ENCODE measurements around the gene FDXR.
"Not testable (repeated sequence)": the region's sequence is repeated elsewhere in the genome, so short reads cannot be mapped to it uniquely, and the experiment has no call there.

Gene FDXR

DNA sequence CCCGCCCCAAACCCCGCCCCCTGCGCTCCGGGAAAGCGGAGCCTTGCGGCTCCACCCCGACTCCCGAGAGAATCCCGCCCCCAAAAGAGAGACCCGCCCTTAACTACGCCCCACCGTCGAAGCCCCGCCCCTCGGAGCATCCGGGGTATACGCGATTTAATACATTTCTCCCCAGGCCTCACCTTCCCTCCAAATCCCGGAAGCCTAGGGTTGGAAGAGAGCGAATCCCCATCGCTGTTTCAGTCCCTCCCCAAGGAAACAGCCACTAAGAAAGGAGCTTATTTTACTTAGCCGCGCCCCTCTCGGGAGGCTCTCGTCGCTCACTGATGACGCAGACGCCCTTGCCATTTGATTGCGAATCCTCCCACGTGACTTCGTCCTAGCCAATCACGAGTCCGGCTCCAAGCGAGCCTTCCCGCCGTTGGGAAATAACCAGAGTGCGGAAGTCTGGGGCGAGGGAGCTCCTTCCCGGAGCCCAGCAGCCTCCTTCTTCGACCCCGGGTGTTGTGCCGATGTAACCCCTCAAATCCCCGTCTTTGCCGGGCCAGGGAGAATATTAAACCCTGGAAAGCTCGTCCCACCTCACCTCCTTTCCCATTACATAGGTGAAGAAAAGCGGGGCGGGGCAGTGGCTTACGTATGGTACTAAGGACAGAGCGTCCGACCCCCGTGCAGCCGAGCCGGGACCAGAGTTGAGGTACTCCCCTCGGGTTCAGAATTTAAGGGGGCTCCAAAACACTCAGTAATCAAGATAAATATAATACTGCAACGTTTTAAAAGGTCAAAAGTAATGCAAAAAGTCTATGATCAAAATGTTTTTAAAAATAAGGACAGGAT is 461 bp upstream of the FDXR start:
- in situ Hi-C loops (cut with MboI; ENCODE audit: low sequenced_read_pairs): no loop called here

DNA sequence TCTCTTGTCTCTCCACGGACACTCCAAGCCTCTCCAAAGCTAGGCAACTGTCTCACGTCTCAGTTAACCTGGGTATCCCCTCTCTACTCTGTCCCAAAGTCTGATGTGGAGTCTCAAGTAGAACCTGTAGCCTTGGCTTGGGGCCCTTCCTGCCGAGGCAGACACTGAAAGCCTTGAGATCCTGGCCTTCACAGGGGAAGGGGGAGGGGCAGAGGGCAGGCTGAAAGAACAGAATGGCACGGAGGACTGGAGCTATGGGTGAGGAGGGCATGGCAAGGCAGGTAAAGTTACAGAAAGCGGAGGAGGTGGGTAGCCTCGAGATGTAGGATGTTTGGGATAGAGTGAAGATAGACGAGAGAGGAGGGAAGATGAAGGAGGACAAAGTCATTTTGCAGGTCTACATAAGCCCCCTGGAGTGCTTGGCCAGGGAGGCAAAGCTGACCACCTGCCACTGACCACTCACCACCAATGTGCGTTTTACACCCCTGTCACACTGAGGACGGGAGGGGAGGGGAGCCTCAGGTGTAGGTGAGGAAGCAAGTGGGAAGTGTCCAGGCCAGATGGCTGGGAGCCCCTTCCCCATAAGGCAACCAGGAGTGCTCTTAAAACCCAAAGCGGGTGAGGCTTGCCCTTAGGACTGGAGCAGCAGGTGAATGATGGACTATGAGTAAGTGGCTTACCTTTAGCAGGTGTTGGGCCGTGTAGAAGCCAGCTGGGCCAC is 1.3 kb downstream of the FDXR start:
- in situ Hi-C loops (cut with MboI; ENCODE audit: low sequenced_read_pairs): no loop called here

DNA sequence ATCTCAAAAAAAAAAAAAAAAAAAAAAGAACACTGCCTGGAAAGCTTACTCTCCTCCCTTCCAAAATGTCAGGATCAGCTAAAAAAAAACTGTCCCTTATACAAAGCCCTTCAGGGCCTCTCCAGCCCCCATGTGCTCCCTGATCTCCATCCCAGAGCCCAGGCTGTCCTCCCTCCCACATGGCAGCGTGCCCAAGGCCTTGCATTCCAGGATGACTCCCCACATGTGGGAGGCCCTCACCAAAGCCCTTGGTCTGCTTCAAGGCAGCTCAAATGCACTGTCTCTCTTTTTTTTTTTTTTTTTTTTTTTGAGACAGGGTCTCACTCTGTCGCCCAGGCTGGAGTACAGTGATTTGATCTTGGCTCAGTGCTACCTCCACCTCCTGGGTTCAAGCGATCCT is 2.3 kb downstream of the FDXR start:
- in situ Hi-C loops (cut with MboI; ENCODE audit: low sequenced_read_pairs): no loop called here

DNA sequence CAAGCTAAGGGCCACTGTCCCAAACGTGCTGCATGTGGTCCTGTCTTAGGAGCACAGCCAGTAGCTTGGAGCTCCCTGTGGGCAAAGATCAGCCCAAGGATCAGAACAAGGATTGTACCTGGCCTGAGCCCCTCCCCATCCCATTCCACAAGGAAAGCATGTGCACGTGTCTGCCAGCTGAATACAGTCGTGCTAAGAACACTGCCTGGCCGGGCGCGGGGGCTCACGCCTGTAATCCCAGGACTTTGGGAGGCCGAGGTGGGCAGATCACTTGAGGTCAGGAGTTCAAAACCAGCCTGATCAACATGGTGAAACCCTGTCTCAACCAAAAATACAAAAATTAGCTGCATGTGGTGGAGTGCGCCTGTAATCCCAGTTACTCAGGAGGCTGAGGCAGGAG is 2.8 kb downstream of the FDXR start:
- in situ Hi-C loops (cut with MboI; ENCODE audit: low sequenced_read_pairs): not testable (repeated sequence)

DNA sequence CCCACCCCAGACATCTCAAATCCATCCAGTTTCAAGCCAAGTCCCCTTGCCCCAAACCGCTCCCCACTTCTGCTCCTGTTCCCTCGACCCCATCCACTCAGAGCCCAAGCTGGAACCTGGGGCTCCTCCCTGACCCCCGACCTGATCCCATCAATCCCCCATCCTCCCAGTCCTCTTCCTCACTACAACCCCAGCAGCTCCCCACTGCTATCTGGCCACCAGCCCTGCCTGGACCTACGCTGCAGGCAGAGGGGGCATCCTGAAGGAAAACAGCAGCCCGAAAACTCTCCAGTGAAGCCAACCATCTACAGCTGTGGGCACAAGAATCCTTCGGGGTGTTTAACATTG is 3.9 kb downstream of the FDXR start:
- in situ Hi-C loops (cut with MboI; ENCODE audit: low sequenced_read_pairs): loop anchor here (10.0 kb wide), 1 partner anchor 214 kb away; no protein-coding TSS in a partner anchor

DNA sequence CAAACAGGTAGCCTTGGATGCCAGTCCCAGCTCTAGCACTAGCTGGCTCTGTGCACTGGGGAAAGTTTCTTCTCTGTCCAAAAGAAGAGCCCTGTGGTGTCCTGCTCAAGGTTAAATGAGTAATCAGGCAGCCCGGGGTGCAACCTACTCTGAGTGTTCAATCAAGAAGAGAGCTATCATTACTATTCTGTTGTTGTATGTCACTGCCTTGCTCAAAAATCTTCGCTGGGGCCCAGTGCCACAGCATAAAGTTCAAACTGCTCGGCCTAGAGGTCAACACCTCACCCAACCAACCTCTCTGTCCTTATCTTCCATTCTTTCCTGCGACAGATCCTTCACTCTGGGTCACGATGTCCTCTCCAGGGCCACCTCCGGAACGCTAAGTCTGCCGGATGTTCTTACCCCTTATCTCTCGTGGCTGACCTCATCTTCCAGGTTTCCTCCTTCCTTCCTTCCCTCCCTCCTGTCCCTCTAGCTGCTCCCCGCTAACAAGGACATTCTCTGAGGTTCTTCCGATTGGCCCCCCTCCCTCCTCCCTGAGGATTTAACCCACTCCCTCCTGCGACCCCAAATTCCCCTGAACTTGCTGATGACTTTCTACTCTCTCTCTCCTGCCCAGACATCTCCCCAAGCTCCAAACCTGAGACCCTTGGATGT is 4.4 kb downstream of the FDXR start:
- in situ Hi-C loops (cut with MboI; ENCODE audit: low sequenced_read_pairs): loop anchor here (10.0 kb wide), 1 partner anchor 214 kb away; no protein-coding TSS in a partner anchor

DNA sequence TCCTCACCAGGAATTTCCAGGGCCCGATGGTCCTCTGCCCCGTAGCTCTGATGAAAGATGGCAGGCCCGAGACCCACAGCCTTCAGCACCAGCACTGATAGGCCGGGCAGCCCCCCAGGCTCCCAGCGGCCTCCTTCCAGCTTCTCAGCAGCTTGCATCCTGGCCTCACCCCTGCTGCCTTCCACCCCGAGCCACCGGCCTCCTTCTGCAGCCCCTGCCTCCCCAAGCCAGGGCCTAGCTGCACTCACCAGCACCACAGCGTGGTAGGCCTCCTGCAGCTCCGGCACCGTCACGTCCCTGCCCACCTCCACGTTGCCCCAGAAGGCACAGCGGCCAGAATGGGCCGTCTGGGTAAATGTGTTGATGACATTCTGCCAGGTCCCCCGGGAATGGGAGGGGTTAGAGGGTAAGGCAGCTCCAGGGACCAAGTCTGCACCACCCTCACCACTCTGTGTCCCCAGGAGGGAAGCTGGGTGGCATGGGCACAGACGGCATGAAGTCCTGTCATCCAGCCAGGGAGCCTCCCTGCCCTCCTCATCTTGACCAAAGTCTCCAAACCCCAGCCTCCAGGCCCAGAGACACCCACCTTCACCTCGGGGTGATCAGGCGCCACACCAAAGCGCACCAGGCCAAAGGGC is 6.5 kb downstream of the FDXR start:
- in situ Hi-C loops (cut with MboI; ENCODE audit: low sequenced_read_pairs): loop anchor here (10.0 kb wide), 1 partner anchor 212 kb away; no protein-coding TSS in a partner anchor

DNA sequence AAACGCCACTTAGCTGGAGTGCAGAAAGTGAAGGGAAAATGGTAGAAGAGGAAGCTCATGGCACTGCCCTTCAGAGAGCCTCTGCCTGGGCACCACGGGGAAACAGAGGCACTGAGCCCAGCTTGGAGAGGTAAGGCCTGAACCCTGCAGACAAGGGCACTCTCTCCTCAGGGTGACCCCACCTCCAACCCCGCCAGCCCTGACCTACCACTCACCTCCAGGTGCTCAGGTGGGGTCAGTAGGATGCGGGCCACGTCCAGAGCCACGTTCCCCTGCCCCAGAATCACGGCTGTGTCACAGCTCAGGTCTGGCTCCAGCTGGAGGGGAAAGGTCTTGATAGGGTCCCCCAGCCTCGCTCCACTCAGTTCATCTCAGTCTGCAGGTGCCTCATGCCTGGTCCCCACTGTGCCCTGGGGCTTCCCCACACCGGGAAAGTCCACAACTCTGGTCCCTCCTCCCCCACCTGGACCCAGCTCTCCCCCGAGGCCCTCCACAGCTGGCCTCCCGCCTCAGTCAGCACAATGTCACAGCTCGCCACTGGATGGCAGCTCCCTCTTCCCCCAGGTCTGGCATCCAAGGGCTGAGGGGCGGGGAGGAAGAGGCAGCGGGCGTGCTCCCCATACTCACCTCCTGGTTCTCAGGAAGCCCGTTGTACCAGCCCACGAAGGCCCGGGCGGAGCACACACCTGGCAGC is 7.1 kb downstream of the FDXR start:
- in situ Hi-C loops (cut with MboI; ENCODE audit: low sequenced_read_pairs): loop anchor here (10.0 kb wide), 1 partner anchor 211 kb away; no protein-coding TSS in a partner anchor

DNA sequence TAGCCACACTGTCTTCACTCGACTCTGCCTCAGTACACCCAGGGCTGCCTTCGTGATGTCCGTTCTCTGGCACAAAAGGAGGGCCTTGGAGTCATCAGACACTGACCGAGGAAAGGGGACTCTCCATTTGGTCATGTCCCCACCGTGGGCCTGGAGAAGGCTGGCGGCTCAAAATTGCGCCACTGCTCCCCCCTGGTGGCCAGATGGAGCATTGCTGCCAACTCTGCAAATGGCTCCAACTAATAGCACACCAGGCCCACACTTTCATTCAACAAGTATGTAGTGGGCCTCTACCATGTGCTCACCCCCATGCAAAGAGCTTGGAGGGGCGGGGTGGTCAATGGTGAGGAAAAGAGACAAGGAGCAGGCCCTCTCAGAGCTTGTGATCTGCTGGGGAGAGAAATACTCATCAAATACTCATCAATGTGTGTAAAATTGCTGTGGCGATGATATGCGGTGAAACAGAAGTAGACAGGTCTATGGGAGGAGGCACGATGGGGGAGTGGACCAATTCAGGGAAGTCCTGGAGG is 7.9 kb downstream of the FDXR start:
- in situ Hi-C loops (cut with MboI; ENCODE audit: low sequenced_read_pairs): loop anchor here (5.0 to 10.0 kb wide), 2 partner anchors 73 to 210 kb away; no protein-coding TSS in a partner anchor

DNA sequence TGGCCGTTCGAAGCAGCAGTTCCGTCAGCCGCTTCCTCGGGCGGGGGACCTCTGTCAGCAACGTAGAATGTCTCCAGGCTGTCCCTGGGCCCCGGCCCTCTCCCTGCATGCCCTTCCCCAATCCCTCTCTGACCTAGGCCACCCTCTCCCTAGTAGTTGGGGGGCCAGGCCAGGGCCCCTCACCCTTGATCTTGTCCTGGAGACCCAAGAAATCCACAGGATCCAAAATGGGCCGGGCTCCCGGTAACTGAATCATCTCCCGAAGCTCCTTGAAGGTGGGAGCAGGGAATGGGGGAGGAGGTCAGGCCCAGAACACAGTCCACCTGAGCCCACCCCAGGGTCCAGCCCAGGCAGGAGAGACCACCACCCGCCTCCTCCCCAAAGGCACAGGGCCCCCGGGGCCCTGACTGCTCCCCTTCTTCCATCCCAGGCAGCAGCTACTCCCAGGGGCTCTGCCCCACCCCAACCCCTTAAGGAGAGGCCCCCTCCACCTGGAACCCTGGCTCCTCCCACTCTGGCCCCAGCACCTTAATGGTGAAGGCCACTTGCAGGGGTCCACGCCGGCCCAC is 8.4 kb downstream of the FDXR start:
- in situ Hi-C loops (cut with MboI; ENCODE audit: low sequenced_read_pairs): loop anchor here (5.0 to 10.0 kb wide), 2 partner anchors 72 to 210 kb away; no protein-coding TSS in a partner anchor

DNA sequence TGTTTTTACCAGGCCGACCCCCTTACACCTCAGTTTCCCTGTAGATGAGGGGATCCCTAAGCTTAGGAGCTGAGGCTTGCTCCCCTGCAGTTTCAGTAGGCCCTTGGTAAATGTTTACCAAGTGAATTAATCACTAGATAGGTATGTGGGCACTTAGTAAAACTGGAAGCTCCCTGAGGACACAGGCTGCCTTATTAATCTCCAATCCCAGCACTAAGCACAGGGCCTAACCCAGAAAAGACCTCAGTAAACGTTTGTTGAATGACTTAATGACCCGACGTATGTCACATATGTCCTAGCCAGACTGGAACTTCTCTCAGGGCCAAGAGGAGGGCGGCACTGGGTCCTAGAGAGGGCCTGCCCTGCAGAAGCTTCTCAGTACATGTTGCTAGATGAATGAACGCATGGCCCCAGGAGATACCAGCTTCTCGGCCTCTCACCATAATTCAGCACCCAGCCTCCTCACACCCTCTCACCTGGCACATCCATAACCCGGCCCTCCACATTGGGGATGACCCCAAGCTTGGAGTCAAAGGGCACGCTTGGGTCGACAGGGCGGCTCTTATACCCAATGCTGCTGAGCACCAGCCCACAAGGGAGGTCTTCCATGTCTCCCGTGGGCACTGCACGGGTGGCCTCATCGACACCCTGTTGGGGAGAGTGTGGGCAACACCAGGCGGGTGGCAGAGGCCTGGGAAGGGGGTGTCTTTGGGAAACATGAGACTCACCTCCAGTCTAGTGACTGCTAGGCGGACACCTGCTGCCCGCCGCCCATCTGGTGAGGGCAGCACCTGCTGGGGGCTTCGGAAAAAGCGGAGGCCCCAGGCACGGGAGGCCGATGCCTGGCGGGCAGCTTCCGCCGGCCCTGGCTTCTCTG is 9.1 kb downstream of the FDXR start:
- in situ Hi-C loops (cut with MboI; ENCODE audit: low sequenced_read_pairs): loop anchor here (5.0 to 10.0 kb wide), 2 partner anchors 71 to 209 kb away; no protein-coding TSS in a partner anchor

DNA sequence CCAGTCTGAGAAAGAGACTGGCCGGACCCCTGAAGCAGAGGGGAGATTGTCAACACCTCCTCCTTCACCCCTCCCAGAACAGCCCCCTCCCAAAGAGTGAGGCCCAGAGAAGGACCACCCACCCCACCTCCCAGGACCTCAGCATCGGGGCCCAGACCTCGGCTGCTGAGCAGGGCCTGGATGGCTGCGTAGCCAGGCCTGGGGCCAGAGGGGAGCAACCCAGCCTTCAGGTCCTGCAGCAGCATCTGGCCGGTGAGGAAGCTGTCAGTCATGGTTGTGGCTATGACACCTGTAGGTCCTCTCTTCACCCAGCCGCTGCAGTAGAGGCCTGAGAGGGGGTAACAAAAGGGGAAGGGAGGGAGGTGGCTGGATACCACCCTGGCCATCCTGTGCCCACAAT is 9.9 kb downstream of the FDXR start:
- in situ Hi-C loops (cut with MboI; ENCODE audit: low sequenced_read_pairs): loop anchor here (5.0 to 10.0 kb wide), 2 partner anchors 71 to 208 kb away; no protein-coding TSS in a partner anchor

DNA sequence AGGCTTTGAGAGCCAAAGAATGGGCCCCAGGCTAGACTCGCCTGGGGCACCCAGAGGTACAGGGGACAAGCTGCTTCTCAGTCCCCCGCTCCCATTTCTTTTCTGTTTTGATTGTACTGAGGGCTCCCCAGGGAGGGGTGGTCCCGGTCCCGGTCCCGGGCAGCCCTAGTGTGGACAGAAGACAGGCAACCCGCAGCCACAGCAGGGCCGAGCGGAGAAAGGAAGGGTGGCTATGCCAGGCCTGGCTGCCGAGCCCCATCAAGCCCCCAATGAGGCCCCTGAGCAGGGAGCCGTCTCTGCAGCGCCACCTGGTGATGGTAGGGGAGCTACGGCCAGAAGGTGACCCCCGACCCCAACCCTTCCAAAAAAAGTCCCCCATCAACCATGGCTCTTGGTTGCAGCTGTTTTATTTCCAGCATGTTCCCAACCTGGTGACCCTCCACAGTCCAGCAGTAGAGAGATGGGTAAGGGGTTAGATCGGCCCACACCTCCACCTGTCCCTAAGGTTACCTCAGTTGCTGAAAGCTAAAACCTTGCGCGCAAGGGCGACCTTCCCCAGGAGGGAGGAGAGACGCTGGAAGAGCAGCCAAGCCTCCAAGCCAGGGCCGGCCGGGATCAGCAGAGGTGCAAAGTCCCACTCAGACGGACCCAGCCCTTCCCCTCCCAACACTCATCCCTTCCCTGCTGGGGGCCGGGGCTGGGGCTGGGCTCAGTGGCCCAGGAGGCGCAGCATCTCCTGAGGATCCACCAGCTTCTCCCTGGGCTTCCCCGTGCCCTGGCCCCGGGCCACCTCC is 10.5 kb downstream of the FDXR start:
- in situ Hi-C loops (cut with MboI; ENCODE audit: low sequenced_read_pairs): loop anchor here (5.0 to 10.0 kb wide), 2 partner anchors 70 to 208 kb away; no protein-coding TSS in a partner anchor

DNA sequence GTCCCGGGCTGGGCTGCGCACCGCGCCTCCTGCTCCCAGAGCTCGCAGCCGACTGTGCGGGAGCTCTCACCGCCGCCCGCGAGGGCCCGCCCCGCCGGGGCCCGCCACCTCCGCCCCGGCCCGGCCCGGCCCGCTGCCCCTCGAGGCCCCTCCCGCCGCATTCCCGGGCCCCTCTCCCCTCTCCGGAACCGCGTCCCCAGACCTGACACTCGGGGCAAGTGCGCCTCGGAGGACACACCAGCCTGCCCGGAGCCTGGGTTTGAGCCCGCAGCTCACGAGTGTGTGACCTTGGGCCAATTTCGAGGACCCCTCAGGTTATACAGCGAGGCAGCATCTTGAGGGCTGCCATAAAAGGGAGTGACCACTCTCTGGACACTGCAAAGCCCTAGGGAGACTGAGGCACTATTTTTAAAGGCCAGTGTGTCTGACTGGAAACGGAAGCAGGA is 11.1 kb downstream of the FDXR start:
- in situ Hi-C loops (cut with MboI; ENCODE audit: low sequenced_read_pairs): loop anchor here (5.0 to 10.0 kb wide), 2 partner anchors 69 to 207 kb away; no protein-coding TSS in a partner anchor

DNA sequence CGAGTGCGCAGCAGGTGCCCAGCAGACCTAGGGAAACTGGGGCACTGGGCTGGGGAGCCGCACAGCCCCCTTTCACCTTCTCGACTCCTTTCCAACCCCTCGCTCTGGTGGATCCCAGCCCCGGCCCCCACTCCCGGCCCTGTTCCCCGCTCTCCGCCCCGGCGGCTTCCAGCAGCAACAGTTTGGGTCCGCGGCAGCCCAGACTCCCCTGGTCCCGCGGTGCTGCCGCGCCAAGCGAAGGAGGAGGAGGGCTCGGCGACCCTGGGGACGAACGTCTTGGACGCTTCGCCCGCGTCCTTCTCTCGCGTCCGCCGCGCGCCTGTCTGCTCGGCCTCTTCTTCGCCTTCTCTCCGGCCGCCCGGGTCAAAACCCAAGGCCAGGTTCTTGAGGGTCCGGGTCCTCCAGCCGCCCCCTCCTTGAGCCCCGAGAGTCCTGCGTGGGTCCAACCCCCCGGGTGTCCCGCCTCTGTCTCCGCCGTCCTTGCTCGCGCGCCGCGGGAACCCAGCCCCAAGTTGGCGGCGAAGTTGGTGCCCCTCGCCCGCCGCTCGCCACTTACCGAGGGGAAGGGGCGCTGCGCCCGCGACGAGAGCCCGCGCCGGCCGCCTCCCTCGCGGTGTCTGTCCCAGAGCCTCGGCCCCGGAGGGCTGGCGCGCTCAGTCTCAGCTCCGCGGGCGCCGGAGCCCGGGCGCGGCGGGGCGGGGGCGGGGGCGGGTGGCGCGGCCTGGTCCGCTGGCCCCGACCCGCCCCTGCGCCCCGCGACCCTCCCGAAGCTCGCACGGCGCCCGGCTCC is 11.7 kb downstream of the FDXR start:
- in situ Hi-C loops (cut with MboI; ENCODE audit: low sequenced_read_pairs): loop anchor here (5.0 to 10.0 kb wide), 2 partner anchors 69 to 206 kb away; no protein-coding TSS in a partner anchor

DNA sequence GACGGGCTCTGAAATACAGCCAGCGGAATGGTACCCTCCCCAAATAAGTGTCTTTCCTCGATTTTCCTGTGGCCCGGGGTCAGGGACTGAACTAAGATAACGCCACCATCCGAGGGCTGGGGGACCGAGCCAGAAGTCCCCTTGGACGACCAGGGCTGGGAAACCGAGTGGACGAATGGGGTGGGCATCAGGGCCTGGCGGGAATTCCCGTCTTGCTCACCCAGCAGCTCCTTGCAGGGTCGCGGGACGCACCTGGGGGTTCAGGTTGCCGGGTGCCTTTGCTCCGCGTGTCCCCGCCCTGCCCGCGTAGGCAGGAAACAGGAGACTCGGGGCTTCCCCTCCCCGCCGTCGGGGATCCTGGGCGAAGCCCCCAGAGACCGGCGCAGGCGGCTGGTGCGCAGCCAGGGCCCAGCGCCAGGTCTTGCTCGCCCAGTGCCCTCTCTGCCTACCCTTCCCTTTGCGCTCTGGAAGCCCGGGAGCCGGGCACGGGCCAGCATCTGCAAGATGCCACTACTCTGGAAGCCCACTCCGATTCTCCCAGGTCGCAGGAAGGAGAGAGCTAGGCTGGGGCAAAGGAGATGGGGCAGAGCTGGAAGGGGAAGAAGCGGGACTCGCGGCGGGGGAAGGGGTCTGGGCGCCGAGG is 12.4 kb downstream of the FDXR start:
- in situ Hi-C loops (cut with MboI; ENCODE audit: low sequenced_read_pairs): loop anchor here (5.0 to 10.0 kb wide), 2 partner anchors 68 to 206 kb away; no protein-coding TSS in a partner anchor
